ENCODE measurements around the gene ANXA11. TPM values are rescaled to one million over a fixed set of nuclear protein-coding genes. Genes with fewer than 3 reads are reported as not detected.

The ANXA11 gene
- total and polyA plus RNA-seq, 9 of the 15 experiments (the other 6 are each of a cell fraction or from before 2014, with no cell fraction given): 43.6 to 212 (median 109) TPM

DNA sequence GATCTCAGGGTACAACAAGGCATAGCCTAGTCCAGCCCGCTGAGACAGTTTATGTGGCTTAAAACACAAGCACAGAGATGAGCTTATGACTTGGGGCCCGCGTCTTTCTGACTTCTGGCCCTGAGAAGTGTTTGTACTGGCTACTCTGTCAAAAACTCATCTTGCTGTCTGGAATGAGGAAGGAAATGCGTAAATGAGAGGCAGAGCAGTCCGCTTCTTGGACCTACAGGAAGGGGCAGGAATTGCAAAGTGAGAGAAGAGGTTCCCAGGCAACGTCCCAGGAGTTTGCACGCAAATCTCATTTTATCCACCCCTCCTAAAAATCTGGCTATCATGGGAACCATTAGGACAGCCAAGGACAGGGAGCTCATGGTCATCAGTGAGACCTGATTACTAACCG, 5.5 kb downstream of the ANXA11 start:
- DNase-seq (ENCODE audit: extremely low read depth in 1 of 4, low spot score in 3 of 4) (no peak), ATAC-seq (no peak), FAIRE-seq (no peak)
- H3K4me2 ChIP-seq (ENCODE audit: insufficient read depth, low read length): no peak overlapping the region
- in situ Hi-C loops (cut with MboI): no loop called here
- no TSS peak for BruUV-seq (replicated peaks)
- H3K9me3 ChIP-seq (replicated peaks; ENCODE audit: control insufficient read depth, insufficient read depth, low read depth, low read length): no peaks in the 10 kb centered on the region
- H3K27me3 ChIP-seq (ENCODE audit: control insufficient read depth in 2 of 2, insufficient read depth in 2 of 2, low read length in 2 of 2): no peaks in the 10 kb centered on the region
- ChIA-PET POLR2A (interaction anchor here (1.4 to 3.0 kb wide), 2 partner anchors 12 to 14 kb away, joined by 4 to 14 read pairs; no protein-coding TSS in a partner anchor), CTCF (ENCODE audit: low intra/inter-chr PET ratio) (no interaction called here)
- H3K36me3 ChIP-seq (ENCODE audit: control insufficient read depth, insufficient read depth, low read length): peaks cover 35% of the 10 kb centered on the region
- H3K27ac ChIP-seq (ENCODE audit: extremely low read depth, low read depth, low read length): no peak overlapping the region
- peaks cover 37% of the 10 kb centered on the region for H4K20me1 ChIP-seq (replicated peaks; ENCODE audit: control insufficient read depth, insufficient read depth, low read length)
- H3K9ac ChIP-seq (ENCODE audit: insufficient read depth in 1 of 2, low read depth in 2 of 2, low read length in 2 of 2): no peak overlapping the region; a peak in 1 of 4 replicates
- no peak overlapping the region for H2AFZ ChIP-seq (ENCODE audit: low read depth, low read length)
- no peak overlapping the region for H3K4me3 ChIP-seq
- 86% methylated on average over 8 of the region's 8 CpGs for WGBS (ENCODE audit: insufficient coverage, low coverage, missing lambda C conversion rate)
- H3K9me1 ChIP-seq (ENCODE audit: control insufficient read depth, insufficient read depth, low read length): peaks cover 6% of the 10 kb centered on the region
- intact Hi-C loops (cut with micrococcal nuclease): no loop called here
- H3K79me2 ChIP-seq (ENCODE audit: control insufficient read depth, insufficient read depth, low read length): peaks cover 99% of the 10 kb centered on the region
- peaks cover 45 to 51% of the 10 kb centered on the region in 2 experiments for H3K4me1 ChIP-seq (replicated peaks in 1 of 2; ENCODE audit: control insufficient read depth in 2 of 2, insufficient read depth in 2 of 2, low read length in 2 of 2)
- no peak for TF ChIP-seq MCM2 (IDR thresholded peaks at IDR 0.05; ENCODE audit: low read depth)
- TF ChIP-seq ZNF583 (CRISPR knock-in tag; IDR thresholded peaks at IDR 0.05): 0 out of 2 replicates have a peak, but pooled peaks have one; percentile 20
- TF ChIP-seq, protein P1, sequence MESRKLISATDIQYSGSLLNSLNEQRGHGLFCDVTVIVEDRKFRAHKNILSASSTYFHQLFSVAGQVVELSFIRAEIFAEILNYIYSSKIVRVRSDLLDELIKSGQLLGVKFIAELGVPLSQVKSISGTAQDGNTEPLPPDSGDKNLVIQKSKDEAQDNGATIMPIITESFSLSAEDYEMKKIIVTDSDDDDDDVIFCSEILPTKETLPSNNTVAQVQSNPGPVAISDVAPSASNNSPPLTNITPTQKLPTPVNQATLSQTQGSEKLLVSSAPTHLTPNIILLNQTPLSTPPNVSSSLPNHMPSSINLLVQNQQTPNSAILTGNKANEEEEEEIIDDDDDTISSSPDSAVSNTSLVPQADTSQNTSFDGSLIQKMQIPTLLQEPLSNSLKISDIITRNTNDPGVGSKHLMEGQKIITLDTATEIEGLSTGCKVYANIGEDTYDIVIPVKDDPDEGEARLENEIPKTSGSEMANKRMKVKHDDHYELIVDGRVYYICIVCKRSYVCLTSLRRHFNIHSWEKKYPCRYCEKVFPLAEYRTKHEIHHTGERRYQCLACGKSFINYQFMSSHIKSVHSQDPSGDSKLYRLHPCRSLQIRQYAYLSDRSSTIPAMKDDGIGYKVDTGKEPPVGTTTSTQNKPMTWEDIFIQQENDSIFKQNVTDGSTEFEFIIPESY (CRISPR knock-in tag; IDR thresholded peaks at IDR 0.05): peak; percentile 65; the same call in 1 of the 2 replicates
- TF ChIP-seq, protein P2, sequence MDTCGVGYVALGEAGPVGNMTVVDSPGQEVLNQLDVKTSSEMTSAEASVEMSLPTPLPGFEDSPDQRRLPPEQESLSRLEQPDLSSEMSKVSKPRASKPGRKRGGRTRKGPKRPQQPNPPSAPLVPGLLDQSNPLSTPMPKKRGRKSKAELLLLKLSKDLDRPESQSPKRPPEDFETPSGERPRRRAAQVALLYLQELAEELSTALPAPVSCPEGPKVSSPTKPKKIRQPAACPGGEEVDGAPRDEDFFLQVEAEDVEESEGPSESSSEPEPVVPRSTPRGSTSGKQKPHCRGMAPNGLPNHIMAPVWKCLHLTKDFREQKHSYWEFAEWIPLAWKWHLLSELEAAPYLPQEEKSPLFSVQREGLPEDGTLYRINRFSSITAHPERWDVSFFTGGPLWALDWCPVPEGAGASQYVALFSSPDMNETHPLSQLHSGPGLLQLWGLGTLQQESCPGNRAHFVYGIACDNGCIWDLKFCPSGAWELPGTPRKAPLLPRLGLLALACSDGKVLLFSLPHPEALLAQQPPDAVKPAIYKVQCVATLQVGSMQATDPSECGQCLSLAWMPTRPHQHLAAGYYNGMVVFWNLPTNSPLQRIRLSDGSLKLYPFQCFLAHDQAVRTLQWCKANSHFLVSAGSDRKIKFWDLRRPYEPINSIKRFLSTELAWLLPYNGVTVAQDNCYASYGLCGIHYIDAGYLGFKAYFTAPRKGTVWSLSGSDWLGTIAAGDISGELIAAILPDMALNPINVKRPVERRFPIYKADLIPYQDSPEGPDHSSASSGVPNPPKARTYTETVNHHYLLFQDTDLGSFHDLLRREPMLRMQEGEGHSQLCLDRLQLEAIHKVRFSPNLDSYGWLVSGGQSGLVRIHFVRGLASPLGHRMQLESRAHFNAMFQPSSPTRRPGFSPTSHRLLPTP (IDR thresholded peaks at IDR 0.05; ENCODE audit: borderline replicate concordance, extremely low read depth, insufficient read length): no peak
- TF ChIP-seq, protein P3, sequence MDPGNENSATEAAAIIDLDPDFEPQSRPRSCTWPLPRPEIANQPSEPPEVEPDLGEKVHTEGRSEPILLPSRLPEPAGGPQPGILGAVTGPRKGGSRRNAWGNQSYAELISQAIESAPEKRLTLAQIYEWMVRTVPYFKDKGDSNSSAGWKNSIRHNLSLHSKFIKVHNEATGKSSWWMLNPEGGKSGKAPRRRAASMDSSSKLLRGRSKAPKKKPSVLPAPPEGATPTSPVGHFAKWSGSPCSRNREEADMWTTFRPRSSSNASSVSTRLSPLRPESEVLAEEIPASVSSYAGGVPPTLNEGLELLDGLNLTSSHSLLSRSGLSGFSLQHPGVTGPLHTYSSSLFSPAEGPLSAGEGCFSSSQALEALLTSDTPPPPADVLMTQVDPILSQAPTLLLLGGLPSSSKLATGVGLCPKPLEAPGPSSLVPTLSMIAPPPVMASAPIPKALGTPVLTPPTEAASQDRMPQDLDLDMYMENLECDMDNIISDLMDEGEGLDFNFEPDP (CRISPR knock-in tag; IDR thresholded peaks at IDR 0.05): no peak
- TF ChIP-seq, protein P4, sequence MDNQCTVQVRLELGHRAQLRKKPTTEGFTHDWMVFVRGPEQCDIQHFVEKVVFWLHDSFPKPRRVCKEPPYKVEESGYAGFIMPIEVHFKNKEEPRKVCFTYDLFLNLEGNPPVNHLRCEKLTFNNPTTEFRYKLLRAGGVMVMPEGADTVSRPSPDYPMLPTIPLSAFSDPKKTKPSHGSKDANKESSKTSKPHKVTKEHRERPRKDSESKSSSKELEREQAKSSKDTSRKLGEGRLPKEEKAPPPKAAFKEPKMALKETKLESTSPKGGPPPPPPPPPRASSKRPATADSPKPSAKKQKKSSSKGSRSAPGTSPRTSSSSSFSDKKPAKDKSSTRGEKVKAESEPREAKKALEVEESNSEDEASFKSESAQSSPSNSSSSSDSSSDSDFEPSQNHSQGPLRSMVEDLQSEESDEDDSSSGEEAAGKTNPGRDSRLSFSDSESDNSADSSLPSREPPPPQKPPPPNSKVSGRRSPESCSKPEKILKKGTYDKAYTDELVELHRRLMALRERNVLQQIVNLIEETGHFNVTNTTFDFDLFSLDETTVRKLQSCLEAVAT (IDR thresholded peaks at IDR 0.05): no peak
- TF ChIP-seq WHSC1 (IDR thresholded peaks at IDR 0.05; ENCODE audit: low read length): no peak
- no peak for TF ChIP-seq FUS (optimal IDR thresholded peaks at IDR 0.05; ENCODE audit: low read depth, low read length)
- no peak for TF ChIP-seq CBX1 (IDR thresholded peaks at IDR 0.05; ENCODE audit: low read depth)
- TF ChIP-seq, protein P5, sequence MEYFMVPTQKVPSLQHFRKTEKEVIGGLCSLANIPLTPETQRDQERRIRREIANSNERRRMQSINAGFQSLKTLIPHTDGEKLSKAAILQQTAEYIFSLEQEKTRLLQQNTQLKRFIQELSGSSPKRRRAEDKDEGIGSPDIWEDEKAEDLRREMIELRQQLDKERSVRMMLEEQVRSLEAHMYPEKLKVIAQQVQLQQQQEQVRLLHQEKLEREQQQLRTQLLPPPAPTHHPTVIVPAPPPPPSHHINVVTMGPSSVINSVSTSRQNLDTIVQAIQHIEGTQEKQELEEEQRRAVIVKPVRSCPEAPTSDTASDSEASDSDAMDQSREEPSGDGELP (CRISPR knock-in tag; IDR thresholded peaks at IDR 0.05; ENCODE audit: borderline replicate concordance): no peak
- TF ChIP-seq BMI1 (IDR thresholded peaks at IDR 0.05; ENCODE audit: low read length): no peak

All from K562 (cell line).